BLaER1 (cell line): ENCODE results near the gene TTLL10.

Source experiments
- H3K27ac ChIP-seq: shearing (Covaris generic); formaldehyde crosslinking; 2 replicates; pipeline ENCODE4 v1.8.1; 2022
- H3K27me3 ChIP-seq: shearing (Covaris generic); formaldehyde crosslinking; 2 replicates; pipeline ENCODE4 v1.8.1; 2022
- H3K36me3 ChIP-seq: shearing (Covaris generic); formaldehyde crosslinking; 2 replicates; pipeline ENCODE4 v1.8.1; 2022
- H3K4me1 ChIP-seq: shearing (Covaris generic); formaldehyde crosslinking; 2 replicates; pipeline ENCODE4 v1.8.1; 2022
- H3K4me2 ChIP-seq: shearing (Covaris generic); formaldehyde crosslinking; 2 replicates; pipeline ENCODE4 v1.8.1; 2022
- H3K4me3 ChIP-seq: shearing (Covaris generic); formaldehyde crosslinking; 2 replicates; pipeline ENCODE4 v1.8.1; 2022
- H3K9ac ChIP-seq: shearing (Covaris generic); formaldehyde crosslinking; 2 replicates; pipeline ENCODE4 v1.8.1; 2022
- H3K9me3 ChIP-seq: shearing (Covaris generic); formaldehyde crosslinking; 2 replicates; pipeline ENCODE4 v1.8.1; 2022
- H4K20me1 ChIP-seq: shearing (Covaris generic); formaldehyde crosslinking; 2 replicates; pipeline ENCODE4 v1.8.1; 2022
- Cebpa-rat ChIP-seq: shearing (Covaris generic); IDR thresholded peaks from 2 replicates; pipeline ENCODE4 v1.8.1; 2022

Gene TTLL10

GRCh38 chr1:1226566-1227362 lies 53.1 kb downstream of the TTLL10 start:
- Histone ChIP-seq H3K27me3 (no peaks in the 10 kb centered on the region), H3K4me1 (peaks cover 20% of the 10 kb centered on the region), H3K4me2 (no peak overlapping the region), H3K36me3 (peaks cover 82% of the 10 kb centered on the region), H4K20me1 (peaks cover 90% of the 10 kb centered on the region), H3K27ac (no peak overlapping the region), H3K9me3 (no peaks in the 10 kb centered on the region), H3K9ac (no peak overlapping the region), H3K4me3 (no peak overlapping the region)
- no peak for TF ChIP-seq Cebpa-rat

- H3K9ac ChIP-seq = no peak overlapping the region
- peaks cover 22% of the 10 kb centered on the region for H3K4me1 ChIP-seq
- H4K20me1 ChIP-seq = peaks cover 86% of the 10 kb centered on the region
- no peak overlapping the region for H3K27ac ChIP-seq
- H3K27me3 ChIP-seq = no peaks in the 10 kb centered on the region
- H3K4me3 ChIP-seq = no peak overlapping the region
- no peaks in the 10 kb centered on the region for H3K9me3 ChIP-seq
- H3K4me2 ChIP-seq = no peak overlapping the region
- H3K36me3 ChIP-seq = peaks cover 76% of the 10 kb centered on the region
- no peak for TF ChIP-seq Cebpa-rat
Measured at GRCh38 chr1:1227386-1227785, 53.7 kb downstream of the TTLL10 start.

GRCh38 chr1:1228187-1228586 lies 54.5 kb downstream of the TTLL10 start:
- Histone ChIP-seq H3K9me3 (no peaks in the 10 kb centered on the region), H3K27me3 (no peaks in the 10 kb centered on the region), H3K27ac (no peak overlapping the region), H3K4me3 (no peak overlapping the region), H4K20me1 (peaks cover 84% of the 10 kb centered on the region), H3K4me2 (no peak overlapping the region), H3K9ac (no peak overlapping the region), H3K4me1 (peaks cover 30% of the 10 kb centered on the region), H3K36me3 (peaks cover 68% of the 10 kb centered on the region)
- no peak for TF ChIP-seq Cebpa-rat

- no peaks in the 10 kb centered on the region for H3K9me3 ChIP-seq
- H4K20me1 ChIP-seq = peaks cover 86% of the 10 kb centered on the region
- TF ChIP-seq Cebpa-rat = no peak
- no peak overlapping the region for H3K9ac ChIP-seq
- H3K4me3 ChIP-seq = no peak overlapping the region
- no peak overlapping the region for H3K27ac ChIP-seq
- H3K4me1 ChIP-seq = peaks cover 36% of the 10 kb centered on the region
- H3K36me3 ChIP-seq = peaks cover 65% of the 10 kb centered on the region
- no peak overlapping the region for H3K4me2 ChIP-seq
- no peaks in the 10 kb centered on the region for H3K27me3 ChIP-seq
Measured at GRCh38 chr1:1228596-1229321, 55.1 kb downstream of the TTLL10 start.

- H4K20me1 ChIP-seq = peaks cover 86% of the 10 kb centered on the region
- no peaks in the 10 kb centered on the region for H3K9me3 ChIP-seq
- peak overlapping the region; percentile 91 for H3K4me2 ChIP-seq
- peaks cover 65% of the 10 kb centered on the region for H3K36me3 ChIP-seq
- H3K27ac ChIP-seq = no peak overlapping the region
- peak overlapping the region; percentile 97; the same call in 1 of the 2 replicates for H3K9ac ChIP-seq
- H3K4me3 ChIP-seq = peak overlapping the region; percentile 86; the same call in 1 of the 2 replicates
- no peak for TF ChIP-seq Cebpa-rat
- H3K4me1 ChIP-seq = peaks cover 46% of the 10 kb centered on the region
- H3K27me3 ChIP-seq = no peaks in the 10 kb centered on the region
Measured at GRCh38 chr1:1229770-1230169, 56.1 kb downstream of the TTLL10 start.

GRCh38 chr1:1230656-1231399 lies 57.1 kb downstream of the TTLL10 start:
- H3K4me3 ChIP-seq = peak overlapping the region; percentile 86
- peaks cover 65% of the 10 kb centered on the region for H3K36me3 ChIP-seq
- TF ChIP-seq Cebpa-rat = no peak
- H3K4me2 ChIP-seq = peak overlapping the region; percentile 91
- H3K27ac ChIP-seq = peak overlapping the region; percentile 94
- peak overlapping the region; percentile 97 for H3K9ac ChIP-seq
- no peaks in the 10 kb centered on the region for H3K27me3 ChIP-seq
- H4K20me1 ChIP-seq = peaks cover 86% of the 10 kb centered on the region
- H3K4me1 ChIP-seq = peaks cover 57% of the 10 kb centered on the region
- H3K9me3 ChIP-seq = no peaks in the 10 kb centered on the region

GRCh38 chr1:1231400-1232207 lies 57.9 kb downstream of the TTLL10 start, which contains the start of gene SDF4:
Gene SDF4, minus strand, starts transcription at chr1:1232001. Its CDS starts 3,229 bp downstream, at chr1:1228772.
- Histone ChIP-seq H3K9ac (peak within 1 kb of the TSS; percentile 97), H3K4me1 (peaks cover 64% of the 10 kb centered on the region), H3K36me3 (peaks cover 61% of the 10 kb centered on the region), H3K4me3 (peak within 1 kb of the TSS; percentile 86), H3K9me3 (no peaks in the 10 kb centered on the region), H3K27me3 (0 out of 2 replicates have a peak, but pooled peaks cover 2% of the 10 kb centered on the region), H3K4me2 (peak within 1 kb of the TSS; percentile 99), H4K20me1 (peaks cover 86% of the 10 kb centered on the region), H3K27ac (peak within 1 kb of the TSS; percentile 94)
- no peak for TF ChIP-seq Cebpa-rat

- H3K9me3 ChIP-seq = no peaks in the 10 kb centered on the region
- H3K4me2 ChIP-seq = peak within 1 kb of the TSS; percentile 99
- peaks cover 71% of the 10 kb centered on the region for H3K4me1 ChIP-seq
- peak within 1 kb of the TSS; percentile 94 for H3K27ac ChIP-seq
- peaks cover 86% of the 10 kb centered on the region for H4K20me1 ChIP-seq
- peaks cover 54% of the 10 kb centered on the region for H3K36me3 ChIP-seq
- H3K9ac ChIP-seq = peak within 1 kb of the TSS; percentile 97
- H3K27me3 ChIP-seq = 0 out of 2 replicates have a peak, but pooled peaks cover 2% of the 10 kb centered on the region
- no peak for TF ChIP-seq Cebpa-rat
- peak within 1 kb of the TSS; percentile 86 for H3K4me3 ChIP-seq
Measured at GRCh38 chr1:1232208-1232795, 58.6 kb downstream of the TTLL10 start, which contains the start of gene B3GALT6. Gene B3GALT6, plus strand, starts transcription at chr1:1232237. Its CDS starts 42 bp downstream, at chr1:1232279.
